ENCODE data around the gene CNTNAP2.

The CNTNAP2 gene

DNA sequence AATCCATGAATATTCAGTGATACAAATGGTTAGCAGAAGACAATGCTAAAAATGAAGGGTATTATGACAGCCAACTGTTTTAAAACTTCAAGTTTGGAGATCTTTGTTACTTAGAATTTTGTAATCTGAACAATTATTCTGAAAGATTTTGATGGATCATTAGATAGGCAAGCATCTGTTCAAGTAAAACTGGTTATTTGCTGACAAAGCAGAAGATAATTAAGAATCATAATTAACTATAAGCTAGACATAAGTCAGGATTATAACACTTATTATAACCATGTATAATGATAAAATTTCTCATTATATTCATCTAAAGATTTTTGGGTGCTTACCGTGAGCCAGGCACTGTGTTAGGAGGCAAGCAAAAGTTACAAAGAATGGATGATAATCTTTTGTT is 1145.1 kb downstream of the CNTNAP2 start:
- H3K4me1 ChIP-seq (ENCODE audit: control insufficient read depth, low read depth, low read length), result no peaks in the 10 kb centered on the region
- H3K27ac ChIP-seq (ENCODE audit: low read length), result no peak overlapping the region
- no peaks in the 10 kb centered on the region for H3K36me3 ChIP-seq (ENCODE audit: control insufficient read depth, low read depth, low read length)
- H3K9me3 ChIP-seq (ENCODE audit: control insufficient read depth, low read depth, low read length), result no peaks in the 10 kb centered on the region
- H3K27me3 ChIP-seq (ENCODE audit: control insufficient read depth, insufficient read depth, low read length), result no peaks in the 10 kb centered on the region
- H3K9ac ChIP-seq (ENCODE audit: low read length), result no peak overlapping the region
- H3K4me3 ChIP-seq (ENCODE audit: low read length), result no peak overlapping the region

DNA sequence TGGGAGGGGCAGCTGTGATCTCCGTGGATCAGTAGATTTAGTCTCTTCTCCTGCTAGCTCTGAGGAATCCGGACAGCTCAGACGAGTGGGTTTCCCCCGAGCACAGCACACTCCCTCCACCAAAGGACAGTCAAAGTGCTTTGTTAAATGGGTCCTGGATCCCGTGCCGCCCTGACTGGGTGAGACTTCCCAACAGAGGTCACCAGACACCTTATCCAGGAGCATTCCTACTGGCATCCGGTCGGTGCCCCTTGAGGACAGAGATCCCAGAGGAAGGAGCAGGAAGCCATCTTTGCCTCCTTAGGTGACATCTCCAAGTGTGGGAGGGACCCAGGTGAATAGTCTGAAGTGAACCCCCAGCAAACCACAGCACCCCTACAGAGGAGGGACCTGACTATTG is 1148.9 kb downstream of the CNTNAP2 start:
- H3K9me3 ChIP-seq (ENCODE audit: control insufficient read depth, low read depth, low read length), result no peaks in the 10 kb centered on the region
- no peaks in the 10 kb centered on the region for H3K36me3 ChIP-seq (ENCODE audit: control insufficient read depth, low read depth, low read length)
- H3K4me1 ChIP-seq (ENCODE audit: control insufficient read depth, low read depth, low read length), result no peaks in the 10 kb centered on the region
- no peak overlapping the region for H3K9ac ChIP-seq (ENCODE audit: low read length)
- H3K27me3 ChIP-seq (ENCODE audit: control insufficient read depth, insufficient read depth, low read length), result no peaks in the 10 kb centered on the region
- H3K27ac ChIP-seq (ENCODE audit: low read length), result no peak overlapping the region
- no peak overlapping the region for H3K4me3 ChIP-seq (ENCODE audit: low read length)

DNA sequence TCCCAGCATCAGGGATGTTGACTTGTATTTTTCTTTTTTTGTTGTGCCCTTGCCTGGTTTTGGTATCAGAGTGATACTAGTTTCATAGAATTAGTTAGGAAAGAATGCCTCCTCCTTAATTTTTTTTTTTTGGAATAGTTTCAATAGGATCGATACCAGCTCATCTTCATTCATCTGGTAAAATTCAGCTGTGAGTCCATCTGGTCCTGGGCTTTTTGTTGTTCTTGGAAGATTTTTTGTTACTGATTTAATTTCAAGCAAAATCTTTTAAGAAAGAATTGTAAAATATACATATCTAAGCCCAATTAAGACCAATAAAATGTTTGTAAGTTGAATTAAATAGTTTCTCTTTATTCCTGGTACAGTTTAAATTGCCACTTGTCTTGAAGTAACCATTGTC is 1159.5 kb downstream of the CNTNAP2 start:
- Histone ChIP-seq H3K4me1 (ENCODE audit: control insufficient read depth, low read depth, low read length) (peaks cover 4% of the 10 kb centered on the region), H3K27me3 (ENCODE audit: control insufficient read depth, insufficient read depth, low read length) (no peaks in the 10 kb centered on the region), H3K9me3 (ENCODE audit: control insufficient read depth, low read depth, low read length) (no peaks in the 10 kb centered on the region), H3K4me3 (ENCODE audit: low read length) (no peak overlapping the region), H3K9ac (ENCODE audit: low read length) (no peak overlapping the region), H3K36me3 (ENCODE audit: control insufficient read depth, low read depth, low read length) (no peaks in the 10 kb centered on the region), H3K27ac (ENCODE audit: low read length) (no peak overlapping the region)

DNA sequence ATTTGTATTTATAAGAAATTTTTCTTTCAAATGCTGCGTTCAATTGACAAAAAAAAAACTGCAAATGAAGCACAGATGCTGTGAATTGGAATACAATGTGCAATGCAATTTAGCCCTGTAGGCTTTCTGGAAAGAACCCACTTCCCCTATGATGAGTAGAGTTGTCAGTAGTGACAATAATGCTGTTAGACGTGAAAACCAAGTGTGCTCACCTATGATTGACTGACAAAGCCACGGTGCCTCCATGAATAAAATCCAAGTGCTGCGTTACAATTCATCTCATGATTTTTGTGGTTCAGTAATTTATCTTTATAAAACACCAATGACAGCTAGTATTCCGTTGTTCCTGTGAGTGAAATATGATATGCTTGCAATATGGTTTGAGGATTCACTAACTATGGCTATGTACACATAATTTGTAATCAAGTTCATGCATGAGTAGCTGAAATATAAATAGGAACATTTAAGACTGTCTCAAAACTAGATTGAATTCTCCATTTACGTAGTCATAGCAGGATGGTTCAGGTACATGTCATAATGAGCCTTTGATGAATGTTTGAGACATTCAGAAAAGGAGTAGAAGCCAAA is 1160.3 kb downstream of the CNTNAP2 start:
- Histone ChIP-seq H3K9ac (ENCODE audit: low read length) (no peak overlapping the region), H3K27me3 (ENCODE audit: control insufficient read depth, insufficient read depth, low read length) (no peaks in the 10 kb centered on the region), H3K4me1 (ENCODE audit: control insufficient read depth, low read depth, low read length) (peaks cover 4% of the 10 kb centered on the region), H3K9me3 (ENCODE audit: control insufficient read depth, low read depth, low read length) (no peaks in the 10 kb centered on the region), H3K27ac (ENCODE audit: low read length) (no peak overlapping the region), H3K36me3 (ENCODE audit: control insufficient read depth, low read depth, low read length) (no peaks in the 10 kb centered on the region), H3K4me3 (ENCODE audit: low read length) (no peak overlapping the region)

DNA sequence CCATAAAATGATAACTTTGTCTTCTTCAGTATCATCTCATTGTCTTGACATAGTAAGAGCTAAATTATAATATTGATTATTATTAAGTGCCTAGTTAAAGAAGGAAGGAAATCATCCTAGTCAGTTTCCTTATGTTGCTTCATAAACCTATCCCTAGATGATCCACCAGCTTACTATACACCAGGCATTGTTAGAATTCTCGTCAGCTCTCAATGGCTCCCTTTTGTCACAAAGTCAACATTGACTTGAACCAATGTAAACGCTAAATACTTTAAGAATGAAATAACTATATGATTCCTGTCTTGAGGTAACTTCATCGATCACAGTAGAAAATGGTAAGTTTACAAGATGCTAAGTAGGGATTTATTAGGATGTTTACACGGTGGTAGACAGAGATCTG is 1162.9 kb downstream of the CNTNAP2 start:
- H3K27me3 ChIP-seq (ENCODE audit: control insufficient read depth, insufficient read depth, low read length), result no peaks in the 10 kb centered on the region
- H3K9ac ChIP-seq (ENCODE audit: low read length), result no peak overlapping the region
- no peak overlapping the region for H3K27ac ChIP-seq (ENCODE audit: low read length)

DNA sequence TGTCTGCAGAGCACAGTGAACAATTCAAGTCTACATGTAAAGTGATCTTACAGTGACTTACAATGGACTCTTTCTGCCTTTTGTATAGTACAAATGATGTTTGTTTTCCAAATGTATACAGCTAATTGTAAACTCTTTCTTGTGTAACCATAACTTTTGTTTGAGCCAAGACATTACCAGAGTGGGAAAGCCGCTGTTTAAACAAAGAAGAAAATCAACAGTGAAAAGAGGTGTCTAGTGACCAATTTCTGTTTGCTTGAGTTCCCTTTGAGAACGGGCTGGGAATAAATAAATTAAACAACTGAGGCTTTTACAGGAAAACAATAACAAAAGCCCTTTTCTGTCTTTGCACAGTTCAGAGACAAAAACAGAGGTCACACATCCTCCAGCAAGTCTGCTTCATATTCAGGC is 1163.4 kb downstream of the CNTNAP2 start:
- Histone ChIP-seq H3K4me3 (ENCODE audit: low read length) (no peak overlapping the region), H3K36me3 (ENCODE audit: control insufficient read depth, low read depth, low read length) (no peaks in the 10 kb centered on the region), H3K9me3 (ENCODE audit: control insufficient read depth, low read depth, low read length) (no peaks in the 10 kb centered on the region), H3K27ac (ENCODE audit: low read length) (no peak overlapping the region), H3K9ac (ENCODE audit: low read length) (no peak overlapping the region), H3K27me3 (ENCODE audit: control insufficient read depth, insufficient read depth, low read length) (no peaks in the 10 kb centered on the region), H3K4me1 (ENCODE audit: control insufficient read depth, low read depth, low read length) (peaks cover 4% of the 10 kb centered on the region)

More for the DNA sequence above, 1162.9 kb downstream of the CNTNAP2 start:
- Histone ChIP-seq H3K4me3 (ENCODE audit: low read length) (no peak overlapping the region), H3K9me3 (ENCODE audit: control insufficient read depth, low read depth, low read length) (no peaks in the 10 kb centered on the region), H3K36me3 (ENCODE audit: control insufficient read depth, low read depth, low read length) (no peaks in the 10 kb centered on the region), H3K4me1 (ENCODE audit: control insufficient read depth, low read depth, low read length) (peaks cover 4% of the 10 kb centered on the region)

DNA sequence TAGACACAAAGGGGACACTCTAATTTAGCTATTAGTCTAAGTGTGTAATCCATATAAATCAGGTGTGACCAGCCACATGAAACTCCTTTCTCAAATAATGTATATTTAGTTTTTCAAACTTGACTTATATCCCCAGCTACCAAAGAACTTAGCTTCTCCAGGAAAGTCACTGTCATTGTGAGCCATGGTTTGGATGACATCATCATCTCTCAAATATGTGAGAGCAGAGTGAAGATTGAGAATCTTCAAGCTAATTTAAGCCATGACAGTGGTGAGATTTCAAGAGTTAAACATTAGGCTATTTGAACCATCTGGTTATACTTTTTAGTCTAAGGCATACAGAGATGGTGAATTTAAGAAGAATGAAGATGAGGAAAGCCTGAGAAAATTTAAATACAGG is 1165.6 kb downstream of the CNTNAP2 start:
- Histone ChIP-seq H3K27ac (ENCODE audit: low read length) (no peak overlapping the region), H3K27me3 (ENCODE audit: control insufficient read depth, insufficient read depth, low read length) (no peaks in the 10 kb centered on the region), H3K4me3 (ENCODE audit: low read length) (no peak overlapping the region), H3K9me3 (ENCODE audit: control insufficient read depth, low read depth, low read length) (no peaks in the 10 kb centered on the region), H3K9ac (ENCODE audit: low read length) (no peak overlapping the region), H3K36me3 (ENCODE audit: control insufficient read depth, low read depth, low read length) (no peaks in the 10 kb centered on the region), H3K4me1 (ENCODE audit: control insufficient read depth, low read depth, low read length) (peaks cover 4% of the 10 kb centered on the region)

DNA sequence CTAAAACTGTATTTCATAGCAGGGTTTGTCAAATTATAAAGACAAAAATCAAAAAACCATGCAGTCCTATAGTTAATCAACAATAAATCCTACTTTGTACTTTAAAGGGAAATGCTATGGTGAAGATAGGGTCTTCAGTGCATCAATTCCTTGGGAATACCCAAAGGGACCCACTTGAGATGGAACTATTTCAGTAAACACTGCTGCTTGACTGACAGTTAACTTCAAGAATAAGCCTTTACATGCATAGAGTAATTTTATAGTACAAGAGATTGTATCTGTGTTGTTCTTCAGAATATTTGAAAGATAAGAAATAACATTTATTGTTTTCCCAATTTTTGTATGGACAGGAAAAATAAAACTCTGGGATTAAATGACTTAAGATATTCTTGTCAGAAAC is 1179.6 kb downstream of the CNTNAP2 start:
- H3K27ac ChIP-seq (ENCODE audit: low read length), result no peak overlapping the region
- no peaks in the 10 kb centered on the region for H3K36me3 ChIP-seq (ENCODE audit: control insufficient read depth, low read depth, low read length)
- no peak overlapping the region for H3K9ac ChIP-seq (ENCODE audit: low read length)
- H3K4me3 ChIP-seq (ENCODE audit: low read length), result no peak overlapping the region
- H3K27me3 ChIP-seq (ENCODE audit: control insufficient read depth, insufficient read depth, low read length), result no peaks in the 10 kb centered on the region
- no peaks in the 10 kb centered on the region for H3K4me1 ChIP-seq (ENCODE audit: control insufficient read depth, low read depth, low read length)
- H3K9me3 ChIP-seq (ENCODE audit: control insufficient read depth, low read depth, low read length), result no peaks in the 10 kb centered on the region

DNA sequence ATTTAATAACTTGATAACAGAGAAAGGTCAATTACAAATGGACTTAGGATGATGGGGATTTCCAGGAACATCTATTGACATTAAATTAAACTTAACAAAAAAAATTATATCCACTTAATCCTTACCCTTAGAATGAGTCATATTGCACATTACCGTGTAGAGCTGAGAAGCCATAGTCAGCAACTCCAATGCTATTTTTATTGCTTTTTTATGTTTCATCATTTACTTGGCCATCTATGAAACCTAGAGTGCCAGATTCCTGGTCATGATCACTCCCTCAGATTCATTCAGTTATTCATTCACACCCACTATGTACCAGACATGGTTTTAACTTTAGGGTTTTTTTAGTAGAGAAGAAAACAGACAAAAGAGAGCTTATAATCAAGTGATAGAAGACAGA is 1180.4 kb downstream of the CNTNAP2 start:
- no peak overlapping the region for H3K4me3 ChIP-seq (ENCODE audit: low read length)

DNA sequence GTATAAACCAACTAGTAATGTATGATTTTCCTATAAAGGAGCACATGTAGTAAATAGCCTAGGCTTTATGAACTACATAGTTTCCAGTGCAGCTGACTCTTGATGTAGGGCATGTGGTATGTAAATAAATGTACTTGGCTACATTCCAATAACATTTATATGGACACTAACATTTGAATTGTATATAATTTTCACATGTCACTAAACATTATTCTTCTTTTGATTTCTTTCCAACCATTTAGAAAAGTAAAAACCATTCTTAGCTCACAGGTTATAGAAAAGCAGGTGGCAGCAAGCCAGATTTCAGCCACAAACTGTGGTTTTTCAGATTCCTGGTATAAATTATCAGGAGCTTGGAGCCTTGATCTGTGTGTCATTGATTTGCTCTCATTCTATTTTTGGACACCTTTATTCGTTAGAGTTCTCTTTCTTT is 1182.0 kb downstream of the CNTNAP2 start:
- no peaks in the 10 kb centered on the region for H3K9me3 ChIP-seq (ENCODE audit: control insufficient read depth, low read depth, low read length)
- H3K36me3 ChIP-seq (ENCODE audit: control insufficient read depth, low read depth, low read length), result no peaks in the 10 kb centered on the region
- H3K27ac ChIP-seq (ENCODE audit: low read length), result no peak overlapping the region
- H3K4me1 ChIP-seq (ENCODE audit: control insufficient read depth, low read depth, low read length), result no peaks in the 10 kb centered on the region
- no peak overlapping the region for H3K9ac ChIP-seq (ENCODE audit: low read length)
- H3K27me3 ChIP-seq (ENCODE audit: control insufficient read depth, insufficient read depth, low read length), result no peaks in the 10 kb centered on the region
- no peak overlapping the region for H3K4me3 ChIP-seq (ENCODE audit: low read length)

More for the DNA sequence above, 1180.4 kb downstream of the CNTNAP2 start:
- H3K27me3 ChIP-seq (ENCODE audit: control insufficient read depth, insufficient read depth, low read length), result no peaks in the 10 kb centered on the region
- H3K27ac ChIP-seq (ENCODE audit: low read length), result no peak overlapping the region
- no peaks in the 10 kb centered on the region for H3K4me1 ChIP-seq (ENCODE audit: control insufficient read depth, low read depth, low read length)
- no peaks in the 10 kb centered on the region for H3K9me3 ChIP-seq (ENCODE audit: control insufficient read depth, low read depth, low read length)
- no peaks in the 10 kb centered on the region for H3K36me3 ChIP-seq (ENCODE audit: control insufficient read depth, low read depth, low read length)
- H3K9ac ChIP-seq (ENCODE audit: low read length), result no peak overlapping the region

DNA sequence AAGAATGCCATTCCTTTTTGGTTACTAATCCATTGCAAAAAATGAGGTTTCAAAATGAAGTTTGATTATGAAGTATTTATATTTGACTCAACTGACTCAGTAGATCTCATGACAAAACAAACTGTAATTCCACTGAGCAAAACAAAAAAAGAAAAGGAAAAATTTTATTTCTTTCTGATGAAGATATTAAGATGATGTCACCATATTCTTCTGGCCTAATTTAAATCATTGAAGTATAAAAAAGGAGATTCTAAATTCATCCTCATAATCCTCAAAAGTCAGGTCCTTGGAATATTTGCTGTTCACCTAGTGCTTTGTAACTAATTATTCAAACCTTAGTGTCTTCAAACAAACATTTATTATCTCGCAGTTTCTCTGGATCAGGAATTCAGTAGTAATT is 1183.7 kb downstream of the CNTNAP2 start:
- no peak overlapping the region for H3K27ac ChIP-seq (ENCODE audit: low read length)
- H3K27me3 ChIP-seq (ENCODE audit: control insufficient read depth, insufficient read depth, low read length), result no peaks in the 10 kb centered on the region
- no peaks in the 10 kb centered on the region for H3K9me3 ChIP-seq (ENCODE audit: control insufficient read depth, low read depth, low read length)
- H3K36me3 ChIP-seq (ENCODE audit: control insufficient read depth, low read depth, low read length), result no peaks in the 10 kb centered on the region
- no peaks in the 10 kb centered on the region for H3K4me1 ChIP-seq (ENCODE audit: control insufficient read depth, low read depth, low read length)
- no peak overlapping the region for H3K9ac ChIP-seq (ENCODE audit: low read length)
- no peak overlapping the region for H3K4me3 ChIP-seq (ENCODE audit: low read length)

DNA sequence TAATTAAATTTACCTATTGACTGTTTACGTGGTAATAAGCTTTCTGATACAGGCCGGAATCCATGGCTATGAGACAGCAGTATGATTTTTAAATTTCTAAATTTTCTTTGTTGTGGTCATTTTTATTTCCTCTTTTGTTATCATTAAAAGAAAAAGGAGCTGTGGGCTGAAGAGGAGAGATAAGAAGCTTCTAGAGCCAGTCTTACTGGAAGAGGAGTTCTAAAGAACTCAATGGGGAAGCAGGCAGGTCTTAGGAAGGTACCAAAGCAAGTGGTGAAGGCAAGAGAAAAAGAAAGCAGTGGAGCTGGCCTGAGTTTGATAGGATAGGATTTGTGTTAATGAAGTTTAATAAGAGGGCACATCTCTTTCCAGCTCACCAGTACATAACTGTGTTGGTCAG is 1187.8 kb downstream of the CNTNAP2 start:
- H3K4me1 ChIP-seq (ENCODE audit: control insufficient read depth, low read depth, low read length), result no peaks in the 10 kb centered on the region
- H3K27ac ChIP-seq (ENCODE audit: low read length), result no peak overlapping the region
- no peaks in the 10 kb centered on the region for H3K27me3 ChIP-seq (ENCODE audit: control insufficient read depth, insufficient read depth, low read length)
- H3K4me3 ChIP-seq (ENCODE audit: low read length), result no peak overlapping the region
- no peak overlapping the region for H3K9ac ChIP-seq (ENCODE audit: low read length)
- H3K36me3 ChIP-seq (ENCODE audit: control insufficient read depth, low read depth, low read length), result no peaks in the 10 kb centered on the region
- H3K9me3 ChIP-seq (ENCODE audit: control insufficient read depth, low read depth, low read length), result no peaks in the 10 kb centered on the region
